Right forelimb (tissue), 1 donor: ENCODE data around the gene OPTC.
"Not testable (repeated sequence)": the region's sequence is repeated elsewhere in the genome, so short reads cannot be mapped to it uniquely, and the experiment has no call there.

Source experiments
- DNase-seq: peaks from one replicate; pipeline ENCODE4 v3.0.0-alpha.2; 2018

OPTC gene

GRCh38 chr1:203493901-203494300 lies at the start of gene OPTC:
Gene OPTC, plus strand, starts transcription at chr1:203494153. Its CDS starts 1,853 bp downstream, at chr1:203496006.
- no peak for DNase-seq

GRCh38 chr1:203444171-203444576 lies 49.8 kb upstream of the OPTC start:
- DNase-seq = no peak

GRCh38 chr1:203447151-203447550 lies 46.8 kb upstream of the OPTC start:
- peak; percentile 28 for DNase-seq

- not testable (repeated sequence) for DNase-seq
These were observed 46.4 kb upstream of the OPTC start for GRCh38 chr1:203447598-203447997.

- peak; percentile 41 for DNase-seq
These were observed 45.4 kb upstream of the OPTC start for GRCh38 chr1:203448521-203449061.

DNA sequence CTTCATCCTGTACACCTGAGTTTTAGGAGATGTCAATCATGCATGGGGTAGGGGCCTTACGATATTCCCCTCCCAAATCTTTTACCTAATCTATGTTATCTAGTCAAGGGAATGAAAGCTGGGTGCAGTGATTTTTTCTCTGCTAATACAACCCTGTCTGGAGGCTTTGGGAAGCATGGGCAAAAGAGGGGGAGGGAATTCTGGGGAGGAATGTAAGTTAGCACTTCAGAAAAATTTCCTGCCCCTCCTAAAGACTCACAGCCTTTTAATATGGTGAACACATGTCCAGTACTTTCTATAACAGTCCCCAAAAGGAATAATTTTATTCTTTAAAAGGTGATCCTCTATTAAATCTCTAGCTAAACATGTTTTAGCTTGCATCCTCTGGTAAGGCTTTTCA lies 44.0 kb upstream of the OPTC start:
- DNase-seq = no peak

DNA sequence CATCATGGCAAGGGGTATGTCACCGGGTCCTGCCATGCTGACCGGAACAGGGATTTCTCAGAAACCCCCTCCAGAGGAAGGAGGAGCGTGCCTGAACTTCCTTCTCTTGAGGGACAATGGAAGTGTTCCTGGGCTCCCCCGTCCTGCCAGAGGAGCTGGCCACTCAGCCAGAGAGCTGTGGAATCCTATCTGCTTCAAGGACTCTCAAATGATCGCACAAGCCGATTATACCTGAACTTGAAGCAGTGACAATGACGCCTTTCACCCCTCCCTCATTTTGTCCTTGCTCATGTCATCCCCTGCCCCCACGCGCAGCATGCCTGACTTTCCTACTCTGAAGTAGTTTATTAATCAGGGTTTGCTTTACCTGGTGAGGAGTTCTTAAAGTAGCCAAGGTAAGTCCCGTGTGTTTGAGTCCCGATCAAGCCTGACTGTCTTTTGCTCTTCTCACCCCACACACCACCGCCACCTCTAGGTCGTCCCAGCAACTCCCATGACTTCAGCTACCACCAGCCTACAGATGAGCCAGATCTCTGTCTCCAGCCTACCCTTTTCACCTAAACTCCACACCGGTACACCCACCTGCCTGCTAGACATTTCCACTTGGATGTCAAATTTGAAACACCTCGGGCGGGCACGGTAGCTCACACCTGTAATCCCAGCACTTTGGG lies 43.3 kb upstream of the OPTC start:
- DNase-seq = peak; percentile 41

DNA sequence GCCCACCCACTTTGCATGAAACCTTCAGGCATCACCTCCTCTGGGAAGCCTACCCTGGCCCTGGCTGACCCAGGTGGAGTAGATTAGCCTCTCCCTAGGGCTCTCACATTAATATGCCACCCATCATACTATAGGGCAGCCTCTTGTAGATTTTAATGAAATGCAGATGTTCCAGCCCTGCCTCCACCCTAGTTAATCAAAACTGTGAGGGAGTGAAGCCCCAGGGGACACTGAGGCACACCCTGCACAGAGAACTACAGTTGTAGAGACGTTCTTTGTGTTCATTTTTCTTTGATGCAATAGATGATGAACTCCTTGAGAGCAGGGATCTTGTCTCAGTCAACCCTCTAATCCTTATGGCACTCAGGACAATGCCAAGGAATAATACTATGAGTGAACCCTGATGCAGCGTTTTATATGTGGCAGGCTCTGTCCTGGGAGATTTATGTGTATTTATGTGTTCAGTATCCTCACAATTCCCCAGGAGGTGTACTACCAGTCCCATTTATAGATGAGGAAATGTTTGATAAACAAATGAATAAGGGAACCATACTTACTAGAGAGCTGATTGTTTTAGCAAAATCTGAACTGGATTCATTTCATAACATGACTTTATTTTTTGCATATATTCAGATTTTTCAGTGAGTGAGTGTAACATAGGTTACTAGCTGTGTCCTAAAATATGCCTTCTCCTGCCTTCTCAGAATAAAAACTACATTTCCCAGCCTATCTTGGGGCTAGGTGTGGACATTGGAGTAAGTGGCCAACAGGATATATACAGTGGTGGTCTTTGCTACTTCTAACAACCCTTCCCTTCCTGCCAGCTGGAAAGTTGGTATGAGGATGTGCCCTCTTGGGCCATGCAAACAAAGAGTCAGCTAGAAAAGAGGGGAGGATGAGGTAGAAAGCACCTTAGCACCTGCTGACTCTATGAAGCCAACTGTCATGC lies 41.8 kb upstream of the OPTC start:
- peak; percentile 26 for DNase-seq

DNA sequence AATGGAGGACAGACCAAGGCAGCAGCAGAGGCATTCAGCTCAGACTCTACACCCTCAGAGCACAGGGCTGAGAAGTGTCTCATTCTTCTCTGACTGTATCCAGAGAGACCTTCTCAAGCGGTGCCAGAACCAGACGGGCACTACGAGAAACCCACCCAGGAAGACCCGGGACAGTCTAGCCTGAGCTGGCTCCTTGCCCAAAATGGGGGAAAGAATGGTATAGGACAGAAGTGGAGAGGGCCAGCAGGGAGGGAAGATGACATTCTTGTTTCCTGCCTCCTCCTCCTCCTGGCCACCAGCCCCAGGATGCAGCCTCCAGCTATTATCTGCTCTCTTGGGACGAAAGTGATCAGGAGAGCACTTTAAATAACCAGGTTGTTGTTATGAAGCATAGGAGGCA lies 40.9 kb upstream of the OPTC start:
- no peak for DNase-seq

DNA sequence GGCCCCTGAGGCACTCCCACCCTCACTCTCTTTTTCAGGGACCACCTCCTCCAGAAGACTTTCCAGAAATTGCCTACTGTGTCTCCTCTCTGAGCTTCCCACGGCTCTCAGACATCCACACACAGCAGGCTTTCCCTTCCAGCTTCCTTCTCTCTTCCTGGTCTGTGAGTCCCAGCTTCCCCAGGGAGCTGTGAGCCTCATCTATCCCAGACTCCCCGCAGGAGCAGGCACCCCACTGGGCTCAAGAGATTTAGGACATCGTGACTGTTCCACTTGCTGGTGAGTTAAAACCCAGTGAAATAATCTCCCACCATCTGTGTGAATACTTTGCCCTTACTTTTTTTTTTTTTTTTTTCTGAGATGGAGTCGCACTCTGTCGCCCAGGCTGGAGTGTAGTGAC lies 40.3 kb upstream of the OPTC start:
- no peak for DNase-seq

DNA sequence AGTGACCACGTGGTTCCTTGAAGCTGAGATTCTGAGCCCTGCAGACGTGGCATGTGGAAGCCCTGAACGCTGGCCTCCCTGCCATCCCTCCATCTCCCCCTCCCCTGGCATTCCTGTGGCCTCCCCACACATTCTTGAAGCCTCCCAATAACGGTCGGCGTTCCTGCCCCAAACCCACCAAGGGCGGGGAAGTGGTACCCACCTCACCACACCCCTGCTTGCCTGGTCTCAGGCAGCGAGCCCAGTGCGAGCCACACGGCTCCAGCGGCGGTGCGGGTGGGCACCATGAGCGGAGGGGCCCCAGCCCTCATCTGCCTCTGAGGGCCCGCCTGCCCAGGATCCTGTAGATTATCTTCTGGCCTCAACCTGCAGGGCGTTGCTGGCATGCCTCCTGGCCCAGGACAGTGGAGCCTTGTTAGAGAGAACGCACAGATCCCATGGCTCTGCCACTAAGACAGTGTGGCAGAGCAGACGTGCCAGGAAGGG lies 38.9 kb upstream of the OPTC start:
- DNase-seq = peak; percentile 46

DNA sequence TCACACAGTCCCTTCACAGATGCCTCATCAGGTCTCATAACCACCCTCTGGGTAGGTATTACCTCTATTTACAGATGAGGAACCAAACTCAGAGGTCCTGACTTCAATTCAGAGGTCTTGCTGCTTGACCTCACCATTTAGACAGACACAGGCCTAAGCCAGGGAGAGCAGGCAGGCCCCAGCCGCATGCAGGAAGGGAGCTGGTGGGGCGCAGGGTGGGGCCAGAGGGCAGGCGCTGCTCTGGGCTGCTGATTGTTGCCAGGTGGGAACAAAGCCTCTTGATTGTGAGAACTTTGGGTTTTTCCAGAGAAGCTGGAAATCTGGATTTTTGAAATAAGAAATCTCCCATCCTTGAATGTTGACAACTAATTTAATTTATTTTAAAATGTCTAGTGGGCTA lies 38.2 kb upstream of the OPTC start:
- no peak for DNase-seq

- DNase-seq = no peak
These were observed 37.4 kb upstream of the OPTC start for GRCh38 chr1:203456577-203456976.

GRCh38 chr1:203458078-203458477 lies 35.9 kb upstream of the OPTC start:
- DNase-seq = no peak

GRCh38 chr1:203459671-203460201 lies 34.2 kb upstream of the OPTC start:
- DNase-seq = no peak

DNA sequence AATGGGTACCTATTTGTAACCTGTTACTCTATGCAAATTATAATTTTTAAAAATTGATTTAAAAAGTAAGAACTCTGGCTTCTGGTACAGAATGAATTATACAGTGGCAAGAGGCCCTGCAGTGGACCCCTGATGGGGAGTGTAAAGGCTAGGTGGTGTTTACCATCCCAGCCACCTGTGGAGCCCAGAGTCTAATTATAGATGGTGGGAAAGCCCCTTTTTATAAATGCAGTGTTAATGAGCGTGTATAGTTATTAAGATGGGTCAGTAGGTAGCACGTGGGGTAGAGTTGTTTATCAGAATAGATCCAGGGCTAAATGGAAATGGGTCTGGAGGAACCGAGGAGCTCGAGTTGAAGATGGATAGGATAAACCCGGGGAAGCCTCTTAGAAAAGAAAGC lies 32.2 kb upstream of the OPTC start:
- DNase-seq = no peak

- no peak for DNase-seq
These were observed 31.8 kb upstream of the OPTC start for GRCh38 chr1:203462143-203462542.

- DNase-seq = no peak
These were observed 31.1 kb upstream of the OPTC start for GRCh38 chr1:203462878-203463277.

DNA sequence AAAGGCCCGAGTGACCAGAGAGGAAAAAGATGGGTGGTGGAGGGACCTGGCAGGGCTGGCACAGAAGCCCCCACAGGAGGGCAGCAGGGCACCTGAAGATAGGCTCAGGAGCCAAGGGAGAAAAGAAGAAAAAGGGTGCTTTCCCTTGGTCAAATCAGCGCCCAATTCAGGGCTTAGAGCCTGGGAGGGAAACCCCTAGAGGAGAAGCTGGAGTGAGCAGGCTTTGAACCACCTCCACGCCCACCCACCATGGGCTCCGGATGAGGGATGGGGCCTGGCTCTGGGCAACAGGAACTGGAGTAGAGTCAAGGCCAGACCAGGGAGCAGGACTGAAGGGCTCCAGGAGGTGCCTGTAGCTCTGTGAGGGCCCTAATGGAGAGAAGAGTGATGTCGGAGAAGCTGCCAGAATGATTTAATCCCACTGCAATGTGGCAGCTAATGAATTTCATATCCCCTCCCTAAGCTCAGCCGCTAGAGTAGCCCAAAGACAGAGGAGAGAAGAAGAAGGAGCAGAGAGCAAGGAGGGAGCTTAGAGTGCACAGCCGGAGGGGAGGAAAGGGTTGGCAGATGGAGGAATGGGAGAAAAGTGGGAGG lies 30.4 kb upstream of the OPTC start:
- peak; percentile 65 for DNase-seq

DNA sequence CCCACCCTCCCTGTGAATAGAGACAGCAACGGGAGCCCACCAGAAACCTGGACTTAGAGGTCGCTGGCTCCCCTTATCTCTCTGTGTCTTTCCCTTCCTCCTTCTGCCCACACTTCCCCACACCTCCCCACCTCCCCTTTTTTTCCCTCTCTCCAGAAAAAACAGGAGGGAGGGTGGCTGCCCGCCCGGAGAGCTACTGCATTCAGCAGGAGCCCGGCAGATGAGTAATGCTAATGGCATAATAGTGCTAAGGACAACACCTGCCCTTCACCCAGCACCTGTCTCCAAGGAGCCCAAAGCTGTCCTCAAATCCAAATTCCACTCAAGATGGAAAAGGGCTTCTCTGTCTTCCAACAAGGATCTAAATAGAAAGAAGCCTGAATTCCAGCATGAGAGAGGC lies 29.7 kb upstream of the OPTC start:
- no peak for DNase-seq

DNA sequence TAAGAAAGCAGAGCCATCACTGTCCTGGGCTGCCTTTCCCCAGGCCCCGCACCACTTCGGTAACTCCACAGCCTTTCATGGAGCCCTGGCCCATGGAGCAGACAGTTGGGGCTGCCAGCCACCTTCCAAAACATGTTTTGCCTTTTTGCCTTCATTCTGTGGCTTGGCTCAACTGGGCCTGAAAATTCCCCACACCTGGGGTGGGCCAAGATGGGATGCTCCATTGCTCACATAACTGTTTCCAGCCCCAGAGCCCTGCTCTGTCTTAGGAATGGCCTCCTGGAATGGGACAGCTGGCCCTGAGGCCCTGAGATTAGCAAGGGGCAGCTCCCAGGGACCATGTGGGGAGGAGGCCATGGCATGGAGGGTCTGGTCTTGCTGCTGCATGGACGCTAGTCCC lies 29.2 kb upstream of the OPTC start:
- DNase-seq = no peak

- DNase-seq = no peak
These were observed 28.7 kb upstream of the OPTC start for GRCh38 chr1:203465146-203465798.
